ENCODE results near the gene ABHD6. TPM values are rescaled to one million over a fixed set of nuclear protein-coding genes. Genes with fewer than 3 reads are reported as not detected.

The ABHD6 gene
- total RNA-seq, 1 donor from 2014 or later = 6.1 TPM

DNA sequence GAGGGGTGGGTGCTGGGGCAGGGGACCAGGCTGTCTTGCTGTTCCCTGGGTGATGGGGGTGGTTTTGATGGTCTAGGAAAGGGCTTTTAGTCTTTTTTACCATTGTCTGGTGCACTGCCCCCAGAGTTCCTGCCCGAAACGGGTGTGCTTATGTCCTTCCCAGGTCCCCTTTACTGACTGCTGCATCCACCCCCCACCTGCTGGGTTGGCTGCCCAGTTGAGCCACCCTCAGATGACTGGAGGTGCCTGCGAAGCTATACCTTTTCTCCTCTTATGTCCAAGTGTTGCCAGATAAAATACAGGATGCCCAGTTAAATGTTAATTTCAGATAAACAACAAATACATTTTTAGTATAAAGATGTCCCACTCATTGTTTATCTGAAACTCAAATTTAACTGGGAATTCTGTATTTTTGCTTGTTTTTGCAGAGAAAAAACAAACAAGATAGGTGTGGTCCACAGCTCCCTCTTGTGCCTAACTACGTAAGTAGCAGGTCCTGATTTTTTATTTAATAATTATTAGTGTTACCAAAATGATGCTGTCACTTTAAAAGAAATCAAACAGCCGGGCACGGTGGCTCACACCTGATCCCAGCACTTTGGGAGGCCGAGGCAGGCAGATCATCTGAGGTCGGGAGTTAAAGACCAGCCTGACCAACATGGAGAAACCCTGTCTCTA, 62.4 kb downstream of the ABHD6 start:
- DNase-seq (ENCODE audit: low spot score, unreplicated experiment) = no peak
- TF ChIP-seq, protein P1, sequence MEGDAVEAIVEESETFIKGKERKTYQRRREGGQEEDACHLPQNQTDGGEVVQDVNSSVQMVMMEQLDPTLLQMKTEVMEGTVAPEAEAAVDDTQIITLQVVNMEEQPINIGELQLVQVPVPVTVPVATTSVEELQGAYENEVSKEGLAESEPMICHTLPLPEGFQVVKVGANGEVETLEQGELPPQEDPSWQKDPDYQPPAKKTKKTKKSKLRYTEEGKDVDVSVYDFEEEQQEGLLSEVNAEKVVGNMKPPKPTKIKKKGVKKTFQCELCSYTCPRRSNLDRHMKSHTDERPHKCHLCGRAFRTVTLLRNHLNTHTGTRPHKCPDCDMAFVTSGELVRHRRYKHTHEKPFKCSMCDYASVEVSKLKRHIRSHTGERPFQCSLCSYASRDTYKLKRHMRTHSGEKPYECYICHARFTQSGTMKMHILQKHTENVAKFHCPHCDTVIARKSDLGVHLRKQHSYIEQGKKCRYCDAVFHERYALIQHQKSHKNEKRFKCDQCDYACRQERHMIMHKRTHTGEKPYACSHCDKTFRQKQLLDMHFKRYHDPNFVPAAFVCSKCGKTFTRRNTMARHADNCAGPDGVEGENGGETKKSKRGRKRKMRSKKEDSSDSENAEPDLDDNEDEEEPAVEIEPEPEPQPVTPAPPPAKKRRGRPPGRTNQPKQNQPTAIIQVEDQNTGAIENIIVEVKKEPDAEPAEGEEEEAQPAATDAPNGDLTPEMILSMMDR (IDR thresholded peaks at IDR 0.05; ENCODE audit: unreplicated experiment) = peak; percentile 78
- Mint-ChIP-seq H3K27ac (no peak overlapping the region), H3K9me3 (ENCODE audit: low read depth) (no peaks in the 10 kb centered on the region), H3K4me1 (ENCODE audit: low read depth) (no peaks in the 10 kb centered on the region), H3K36me3 (ENCODE audit: insufficient read depth) (peaks cover 2% of the 10 kb centered on the region), H3K4me3 (ENCODE audit: low read depth) (no peak overlapping the region), H3K27me3 (peaks cover 10% of the 10 kb centered on the region)

DNA sequence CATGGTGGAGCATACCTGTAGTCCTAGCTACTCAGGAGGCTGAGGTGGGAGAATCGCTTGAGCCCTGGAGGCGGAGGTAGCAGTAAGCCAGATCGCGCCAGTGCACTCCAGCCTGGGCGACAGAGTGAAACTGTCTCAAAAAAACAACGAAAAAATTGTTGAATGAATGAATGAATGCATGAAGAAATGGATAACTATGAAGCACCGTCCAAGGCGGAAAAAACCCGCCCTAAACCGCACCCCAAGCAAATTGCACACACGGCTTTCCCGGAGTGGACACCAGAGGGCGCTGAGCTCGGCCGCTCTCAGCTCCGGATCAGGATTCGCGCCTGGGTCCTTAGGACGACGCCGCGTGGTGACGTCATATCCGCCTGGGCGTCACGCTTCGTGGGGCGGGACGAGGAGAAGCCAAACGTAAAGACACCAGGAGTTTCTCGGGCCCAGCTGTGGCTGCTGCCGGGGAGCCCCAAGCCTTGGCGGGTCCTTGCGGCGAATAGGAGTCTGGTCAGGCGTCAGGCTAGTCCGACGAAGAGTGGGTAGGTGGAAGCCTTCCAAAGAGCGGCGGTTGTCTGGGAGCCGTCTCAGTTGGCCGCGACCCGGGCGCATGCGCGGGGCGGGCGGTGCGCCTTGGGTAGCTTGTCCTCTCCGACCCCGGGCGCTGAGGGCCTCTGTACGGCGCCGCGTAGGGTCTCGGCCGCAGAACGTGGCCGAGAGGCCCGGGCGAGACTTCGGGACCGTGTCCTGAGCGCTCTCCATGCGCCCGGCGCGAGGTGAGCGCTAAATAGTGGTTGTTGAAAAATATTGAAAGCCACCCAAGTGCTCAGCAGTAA, 68.5 kb downstream of the ABHD6 start, which contains the start of the genes HTD2 and RPP14:
Gene HTD2 (plus strand): TSS at position 639 of the 830 bp plus-strand sequence. CDS start 11,094 bp downstream, outside the sequence.
Gene RPP14 (plus strand): TSS at position 364 of the 830 bp plus-strand sequence. CDS start 4,085 bp downstream, outside the sequence.
- peaks cover 15% of the 10 kb centered on the region for H3K4me1 Mint-ChIP-seq (ENCODE audit: low read depth)

DNA sequence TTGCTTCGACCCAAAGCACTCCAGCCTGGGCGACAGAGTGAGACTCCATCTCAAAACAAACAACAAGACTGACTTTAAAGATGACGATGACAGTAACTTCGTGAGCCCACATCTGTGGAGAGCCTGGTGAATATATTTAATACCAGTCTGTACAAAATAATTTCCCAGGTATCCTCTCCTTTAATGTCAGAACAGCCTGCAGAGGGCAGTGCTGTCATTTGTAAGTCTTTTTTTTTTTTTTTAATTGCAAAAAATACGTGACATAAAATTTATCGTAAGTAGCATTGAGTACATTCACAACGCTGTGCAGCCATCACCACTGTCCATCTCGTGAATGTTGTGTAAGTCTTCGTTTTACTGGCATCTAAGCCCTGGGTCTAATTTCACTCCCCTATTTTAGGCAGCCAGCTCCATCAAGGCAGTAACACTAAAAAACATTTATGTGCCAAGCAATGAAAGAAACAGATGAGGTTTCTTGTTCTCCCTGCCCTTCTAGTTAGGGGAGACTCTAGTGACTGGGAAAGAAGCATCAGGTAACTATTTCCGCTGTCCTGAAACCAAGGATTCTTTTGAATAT, 70.1 kb downstream of the ABHD6 start:
- no peaks in the 10 kb centered on the region for H3K9me3 Mint-ChIP-seq (ENCODE audit: low read depth)
- no peak for DNase-seq (ENCODE audit: low spot score, unreplicated experiment)
- peaks cover 14% of the 10 kb centered on the region for H3K36me3 Mint-ChIP-seq (ENCODE audit: insufficient read depth)
- peaks cover 15% of the 10 kb centered on the region for H3K4me1 Mint-ChIP-seq (ENCODE audit: low read depth)
- TF ChIP-seq, protein P1 (IDR thresholded peaks at IDR 0.05; ENCODE audit: unreplicated experiment) = peak; percentile 69
- H3K27me3 Mint-ChIP-seq = peaks cover 2% of the 10 kb centered on the region
- peak overlapping the region; percentile 100 for H3K27ac Mint-ChIP-seq
- peak overlapping the region; percentile 96 for H3K4me3 Mint-ChIP-seq (ENCODE audit: low read depth)

More for the DNA sequence above, 68.5 kb downstream of the ABHD6 start, which contains the start of the genes HTD2 and RPP14:
- Mint-ChIP-seq H3K4me3 (ENCODE audit: low read depth) (peak within 1 kb of the TSS; percentile 96), H3K9me3 (ENCODE audit: low read depth) (no peaks in the 10 kb centered on the region), H3K27ac (peak within 1 kb of the TSS; percentile 100), H3K36me3 (ENCODE audit: insufficient read depth) (peaks cover 6% of the 10 kb centered on the region), H3K27me3 (peaks cover 10% of the 10 kb centered on the region)
- DNase-seq (ENCODE audit: low spot score, unreplicated experiment) = peak; percentile 92
- TF ChIP-seq, protein P1 (IDR thresholded peaks at IDR 0.05; ENCODE audit: unreplicated experiment) = peak; percentile 99

DNA sequence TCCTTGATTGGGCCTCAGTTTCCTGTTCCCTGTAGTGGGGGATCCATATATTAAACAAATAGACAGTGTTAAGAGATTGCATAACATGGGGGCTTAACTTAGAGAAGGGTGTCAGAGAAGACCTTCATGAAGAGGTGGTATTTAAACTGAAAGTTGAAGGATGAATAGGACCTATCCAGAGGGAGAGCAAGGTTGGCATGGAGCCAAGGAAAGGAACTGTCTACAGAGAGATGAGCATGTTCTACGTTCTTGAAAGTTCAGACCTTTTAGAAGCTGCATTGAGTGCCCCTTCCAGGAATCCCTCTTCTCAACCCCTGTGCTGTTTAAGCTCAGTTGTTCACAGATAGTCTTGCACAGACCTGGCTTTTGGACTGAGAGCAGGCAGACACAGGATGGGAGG, 71.1 kb downstream of the ABHD6 start:
- TF ChIP-seq, protein P1 (IDR thresholded peaks at IDR 0.05; ENCODE audit: unreplicated experiment) = no peak
- DNase-seq (ENCODE audit: low spot score, unreplicated experiment) = no peak
- Mint-ChIP-seq H3K36me3 (ENCODE audit: insufficient read depth) (peaks cover 18% of the 10 kb centered on the region), H3K4me1 (ENCODE audit: low read depth) (peaks cover 15% of the 10 kb centered on the region), H3K27me3 (no peaks in the 10 kb centered on the region), H3K4me3 (ENCODE audit: low read depth) (peak overlapping the region; percentile 16), H3K9me3 (ENCODE audit: low read depth) (no peaks in the 10 kb centered on the region), H3K27ac (peak overlapping the region; percentile 50)

DNA sequence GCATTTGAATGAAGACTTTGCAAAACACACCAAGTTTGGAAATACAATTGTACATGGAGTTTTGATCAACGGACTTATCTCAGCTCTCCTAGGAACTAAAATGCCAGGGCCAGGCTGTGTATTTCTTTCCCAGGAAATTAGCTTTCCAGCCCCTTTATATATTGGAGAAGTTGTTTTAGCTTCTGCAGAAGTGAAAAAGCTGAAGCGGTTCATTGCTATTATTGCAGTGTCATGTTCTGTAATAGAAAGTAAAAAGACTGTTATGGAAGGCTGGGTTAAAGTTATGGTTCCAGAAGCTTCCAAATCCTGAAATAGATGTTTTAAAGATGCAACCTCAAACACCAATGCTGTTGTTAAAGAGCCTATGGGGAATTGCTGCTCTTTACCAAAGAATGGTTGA, 80.2 kb downstream of the ABHD6 start:
- no peak for DNase-seq (ENCODE audit: low spot score, unreplicated experiment)
- no peak overlapping the region for H3K4me3 Mint-ChIP-seq (ENCODE audit: low read depth)
- no peak overlapping the region for H3K27ac Mint-ChIP-seq
- TF ChIP-seq, protein P1 (IDR thresholded peaks at IDR 0.05; ENCODE audit: unreplicated experiment) = no peak
- no peaks in the 10 kb centered on the region for H3K9me3 Mint-ChIP-seq (ENCODE audit: low read depth)
- H3K4me1 Mint-ChIP-seq (ENCODE audit: low read depth) = peaks cover 2% of the 10 kb centered on the region
- no peaks in the 10 kb centered on the region for H3K27me3 Mint-ChIP-seq
- peaks cover 17% of the 10 kb centered on the region for H3K36me3 Mint-ChIP-seq (ENCODE audit: insufficient read depth)

All from progenitor cell of endocrine pancreas (in vitro differentiated cells).